ENCODE data around the gene B3GALNT2.

Gene B3GALNT2

GRCh38 chr1:235525314-235525713, 21.1 kb upstream of the B3GALNT2 start:
- Histone ChIP-seq H3K4me3 (ENCODE audit: low read depth in 1 of 2, low read length in 2 of 2) (no peak overlapping the region), H3K27ac (ENCODE audit: low read length) (no peak overlapping the region), H3K36me3 (ENCODE audit: control insufficient read depth in 1 of 2, insufficient read depth in 2 of 2, low read length in 2 of 2) (no peaks in the 10 kb centered on the region)

GRCh38 chr1:235516862-235517446, 12.7 kb upstream of the B3GALNT2 start:
- H3K9me3 ChIP-seq (ENCODE audit: control insufficient read depth in 1 of 2, low read length in 2 of 2): no peaks in the 10 kb centered on the region
- H3K27ac ChIP-seq (ENCODE audit: low read length): no peak overlapping the region
- H3K36me3 ChIP-seq (ENCODE audit: control insufficient read depth in 1 of 2, insufficient read depth in 2 of 2, low read length in 2 of 2): no peaks in the 10 kb centered on the region
- H3K4me3 ChIP-seq (ENCODE audit: low read depth in 1 of 2, low read length in 2 of 2): no peak overlapping the region
- H3K4me1 ChIP-seq (ENCODE audit: control insufficient read depth in 1 of 2, insufficient read depth in 2 of 2, low read length in 2 of 2): no peaks in the 10 kb centered on the region
- no peaks in the 10 kb centered on the region for H3K27me3 ChIP-seq (ENCODE audit: low read depth, low read length)

More at GRCh38 chr1:235525314-235525713, 21.1 kb upstream of the B3GALNT2 start:
- H3K9me3 ChIP-seq (ENCODE audit: control insufficient read depth in 1 of 2, low read length in 2 of 2): no peaks in the 10 kb centered on the region
- no peaks in the 10 kb centered on the region for H3K27me3 ChIP-seq (ENCODE audit: low read depth, low read length)
- no peaks in the 10 kb centered on the region for H3K4me1 ChIP-seq (ENCODE audit: control insufficient read depth in 1 of 2, insufficient read depth in 2 of 2, low read length in 2 of 2)

- no peaks in the 10 kb centered on the region for H3K9me3 ChIP-seq (ENCODE audit: control insufficient read depth in 1 of 2, low read length in 2 of 2)
Measured at GRCh38 chr1:235515844-235516512, 11.7 kb upstream of the B3GALNT2 start.

GRCh38 chr1:235513495-235514366, 9.5 kb upstream of the B3GALNT2 start:
- Histone ChIP-seq H3K4me1 (ENCODE audit: control insufficient read depth in 1 of 2, insufficient read depth in 2 of 2, low read length in 2 of 2) (no peaks in the 10 kb centered on the region), H3K36me3 (ENCODE audit: control insufficient read depth in 1 of 2, insufficient read depth in 2 of 2, low read length in 2 of 2) (no peaks in the 10 kb centered on the region), H3K9me3 (ENCODE audit: control insufficient read depth in 1 of 2, low read length in 2 of 2) (no peaks in the 10 kb centered on the region), H3K4me3 (ENCODE audit: low read depth in 1 of 2, low read length in 2 of 2) (no peak overlapping the region), H3K27me3 (ENCODE audit: low read depth, low read length) (no peaks in the 10 kb centered on the region), H3K27ac (ENCODE audit: low read length) (no peak overlapping the region)

More at GRCh38 chr1:235515844-235516512, 11.7 kb upstream of the B3GALNT2 start:
- no peaks in the 10 kb centered on the region for H3K36me3 ChIP-seq (ENCODE audit: control insufficient read depth in 1 of 2, insufficient read depth in 2 of 2, low read length in 2 of 2)
- no peak overlapping the region for H3K27ac ChIP-seq (ENCODE audit: low read length)
- no peaks in the 10 kb centered on the region for H3K4me1 ChIP-seq (ENCODE audit: control insufficient read depth in 1 of 2, insufficient read depth in 2 of 2, low read length in 2 of 2)
- no peaks in the 10 kb centered on the region for H3K27me3 ChIP-seq (ENCODE audit: low read depth, low read length)
- no peak overlapping the region for H3K4me3 ChIP-seq (ENCODE audit: low read depth in 1 of 2, low read length in 2 of 2)

- H3K27ac ChIP-seq (ENCODE audit: low read length): no peak overlapping the region
- no peaks in the 10 kb centered on the region for H3K36me3 ChIP-seq (ENCODE audit: control insufficient read depth in 1 of 2, insufficient read depth in 2 of 2, low read length in 2 of 2)
- H3K4me1 ChIP-seq (ENCODE audit: control insufficient read depth in 1 of 2, insufficient read depth in 2 of 2, low read length in 2 of 2): no peaks in the 10 kb centered on the region
- no peaks in the 10 kb centered on the region for H3K27me3 ChIP-seq (ENCODE audit: low read depth, low read length)
- H3K9me3 ChIP-seq (ENCODE audit: control insufficient read depth in 1 of 2, low read length in 2 of 2): no peaks in the 10 kb centered on the region
- H3K4me3 ChIP-seq (ENCODE audit: low read depth in 1 of 2, low read length in 2 of 2): no peak overlapping the region
Measured at GRCh38 chr1:235511470-235512240, 7.4 kb upstream of the B3GALNT2 start.

- no peak overlapping the region for H3K27ac ChIP-seq (ENCODE audit: low read length)
- no peaks in the 10 kb centered on the region for H3K4me1 ChIP-seq (ENCODE audit: control insufficient read depth in 1 of 2, insufficient read depth in 2 of 2, low read length in 2 of 2)
- H3K4me3 ChIP-seq (ENCODE audit: low read depth in 1 of 2, low read length in 2 of 2): no peak overlapping the region
- no peaks in the 10 kb centered on the region for H3K36me3 ChIP-seq (ENCODE audit: control insufficient read depth in 1 of 2, insufficient read depth in 2 of 2, low read length in 2 of 2)
- H3K27me3 ChIP-seq (ENCODE audit: low read depth, low read length): no peaks in the 10 kb centered on the region
- H3K9me3 ChIP-seq (ENCODE audit: control insufficient read depth in 1 of 2, low read length in 2 of 2): no peaks in the 10 kb centered on the region
Measured at GRCh38 chr1:235510823-235511222, 6.6 kb upstream of the B3GALNT2 start.

- Histone ChIP-seq H3K9me3 (ENCODE audit: control insufficient read depth in 1 of 2, low read length in 2 of 2) (no peaks in the 10 kb centered on the region), H3K36me3 (ENCODE audit: control insufficient read depth in 1 of 2, insufficient read depth in 2 of 2, low read length in 2 of 2) (peaks cover 0 to 8% of the 10 kb centered on the region in 2 donors), H3K4me3 (ENCODE audit: low read depth in 1 of 2, low read length in 2 of 2) (no peak overlapping the region), H3K27me3 (ENCODE audit: low read depth, low read length) (no peaks in the 10 kb centered on the region), H3K4me1 (ENCODE audit: control insufficient read depth in 1 of 2, insufficient read depth in 2 of 2, low read length in 2 of 2) (peaks cover 0 to 4% of the 10 kb centered on the region in 2 donors), H3K27ac (ENCODE audit: low read length) (no peak overlapping the region)
Measured at GRCh38 chr1:235507623-235508022, 3.4 kb upstream of the B3GALNT2 start.

- Histone ChIP-seq H3K27ac (ENCODE audit: low read length) (peak overlapping the region; percentile 97), H3K4me1 (ENCODE audit: control insufficient read depth in 1 of 2, insufficient read depth in 2 of 2, low read length in 2 of 2) (peaks cover 0 to 10% of the 10 kb centered on the region in 2 donors), H3K36me3 (ENCODE audit: control insufficient read depth in 1 of 2, insufficient read depth in 2 of 2, low read length in 2 of 2) (peaks cover 0 to 8% of the 10 kb centered on the region in 2 donors), H3K9me3 (ENCODE audit: control insufficient read depth in 1 of 2, low read length in 2 of 2) (no peaks in the 10 kb centered on the region), H3K27me3 (ENCODE audit: low read depth, low read length) (no peaks in the 10 kb centered on the region), H3K4me3 (ENCODE audit: low read depth in 1 of 2, low read length in 2 of 2) (peak overlapping the region; percentile 70 to 76)
Measured at GRCh38 chr1:235504494-235505222, 406 bp upstream of the B3GALNT2 start.

GRCh38 chr1:235503403-235504121, 690 bp downstream of the B3GALNT2 start:
- H3K36me3 ChIP-seq (ENCODE audit: control insufficient read depth in 1 of 2, insufficient read depth in 2 of 2, low read length in 2 of 2): peaks cover 0 to 8% of the 10 kb centered on the region in 2 donors
- no peaks in the 10 kb centered on the region for H3K27me3 ChIP-seq (ENCODE audit: low read depth, low read length)
- no peaks in the 10 kb centered on the region for H3K9me3 ChIP-seq (ENCODE audit: control insufficient read depth in 1 of 2, low read length in 2 of 2)
- peak overlapping the region; percentile 70 to 93 for H3K4me3 ChIP-seq (ENCODE audit: low read depth in 1 of 2, low read length in 2 of 2)
- H3K4me1 ChIP-seq (ENCODE audit: control insufficient read depth in 1 of 2, insufficient read depth in 2 of 2, low read length in 2 of 2): peaks cover 0 to 10% of the 10 kb centered on the region in 2 donors
- H3K27ac ChIP-seq (ENCODE audit: low read length): peak overlapping the region; percentile 97

Measured in muscle layer of duodenum (tissue), 2 donors.